ENCODE data around the gene CSN1S1. TPM values are rescaled to one million over a fixed set of nuclear protein-coding genes. Genes with fewer than 3 reads are reported as not detected.

Gene CSN1S1
- total RNA-seq = not detected in 2 replicates

GRCh38 chr4:69930768-69931167 lies at the start of gene CSN1S1:
Gene CSN1S1, plus strand, starts transcription at chr4:69931068. Its CDS starts 1,488 bp downstream, at chr4:69932556.

DNA sequence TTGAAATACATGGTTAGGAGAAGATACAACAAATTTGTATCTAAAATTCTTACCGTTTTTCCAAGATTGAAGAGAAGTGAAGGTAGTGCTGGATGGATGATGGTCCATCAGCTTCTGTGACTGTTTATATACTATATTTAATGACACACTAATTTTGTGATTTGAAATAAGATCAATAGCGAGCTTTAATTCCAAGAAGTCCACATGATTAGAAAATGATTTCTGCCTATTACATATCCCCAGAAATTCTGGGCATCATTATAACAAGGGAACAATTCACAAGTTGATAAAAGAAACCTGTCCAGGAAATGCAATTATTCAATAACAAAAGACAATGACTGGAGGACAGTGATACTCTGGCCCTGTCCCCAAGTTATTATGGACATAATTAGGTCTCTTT lies 34.8 kb downstream of the CSN1S1 start, which contains the start of gene CSN2:
Gene CSN2, minus strand, starts transcription at position 101 of the 400 bp plus-strand sequence. CDS start 4,733 bp downstream, outside the sequence.

GRCh38 chr4:69995526-69996016 lies 64.7 kb downstream of the CSN1S1 start, which contains the start of gene STATH:
Gene STATH, plus strand, starts transcription at chr4:69995966. Its CDS starts 2,472 bp downstream, at chr4:69998438.

Other genes with a start within 250 kb of the CSN1S1 start
- gene SULT1B1, start 170.4 kb upstream of the CSN1S1 start, total RNA-seq = under 0.01 TPM in 1 of 2 replicates, not detected in the other
- 0.24 and 0.64 TPM in 2 replicates for gene SULT1E1, start 70.9 kb upstream of the CSN1S1 start, total RNA-seq
- gene CSN2, start 34.7 kb downstream of the CSN1S1 start, total RNA-seq = not detected in 2 replicates
- not detected in 2 replicates for gene STATH, start 64.9 kb downstream of the CSN1S1 start, total RNA-seq
- gene HTN3, start 97.4 kb downstream of the CSN1S1 start, total RNA-seq = not detected in 2 replicates
- not detected in 2 replicates for gene HTN1, start 119.4 kb downstream of the CSN1S1 start, total RNA-seq
- gene PRR27, start 223.2 kb downstream of the CSN1S1 start, total RNA-seq = not detected in 2 replicates

All from tracheal epithelial cell (primary cell).